ENCODE data around the gene SIGLEC15. TPM values are rescaled to one million over a fixed set of nuclear protein-coding genes. Genes with fewer than 3 reads are reported as not detected.

The SIGLEC15 gene, protein sequence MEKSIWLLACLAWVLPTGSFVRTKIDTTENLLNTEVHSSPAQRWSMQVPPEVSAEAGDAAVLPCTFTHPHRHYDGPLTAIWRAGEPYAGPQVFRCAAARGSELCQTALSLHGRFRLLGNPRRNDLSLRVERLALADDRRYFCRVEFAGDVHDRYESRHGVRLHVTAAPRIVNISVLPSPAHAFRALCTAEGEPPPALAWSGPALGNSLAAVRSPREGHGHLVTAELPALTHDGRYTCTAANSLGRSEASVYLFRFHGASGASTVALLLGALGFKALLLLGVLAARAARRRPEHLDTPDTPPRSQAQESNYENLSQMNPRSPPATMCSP
- total RNA-seq = not detected in 2 replicates

DNA sequence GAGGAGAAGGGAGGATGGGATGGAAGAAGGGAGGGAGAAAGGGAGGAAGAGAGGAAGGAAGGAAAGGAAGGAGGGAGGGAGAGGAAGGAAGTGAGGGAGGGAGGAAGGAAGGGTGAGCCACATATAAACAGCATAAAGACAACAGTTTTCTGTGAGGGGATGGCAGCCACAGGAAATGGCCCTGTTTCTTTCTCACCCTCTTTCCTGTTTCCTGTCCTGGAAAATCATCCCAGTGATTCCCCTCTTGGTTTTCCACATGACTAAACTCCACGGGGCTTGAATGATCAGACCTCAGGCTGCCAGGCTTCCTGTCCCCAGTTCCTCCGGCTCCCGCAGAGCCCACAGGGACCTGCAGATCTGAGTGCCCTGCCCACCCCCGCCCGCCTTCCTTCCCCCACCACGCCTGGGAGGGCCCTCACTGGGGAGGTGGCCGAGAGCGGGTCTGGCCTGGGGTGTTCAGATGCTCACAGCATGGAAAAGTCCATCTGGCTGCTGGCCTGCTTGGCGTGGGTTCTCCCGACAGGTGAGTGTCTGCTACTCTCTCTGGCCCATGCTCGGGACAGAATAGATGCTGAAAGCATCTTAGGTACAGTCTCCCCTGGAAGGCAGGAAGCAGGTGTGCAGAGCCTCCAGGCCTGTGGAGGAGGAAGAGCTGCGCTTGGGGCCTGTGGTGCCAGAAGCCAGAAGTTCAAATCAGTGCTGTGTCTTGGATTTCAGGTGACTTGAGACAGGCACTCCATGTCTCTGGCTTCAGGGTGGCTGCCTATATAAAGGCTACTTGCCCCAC, at the start of gene SIGLEC15:
SIGLEC15 (plus strand) TSS at position 418 of the 787 bp plus-strand sequence; CDS start at position 472, 54 bp downstream.

Small RNA genes within 50 kb of the gene (small RNA-seq; reads per million reads assigned to genes)
- gene AC087685.1 = not detected

Other genes starting within 250 kb of the SIGLEC15 start
- under 0.01 TPM in 1 of 2 replicates, not detected in the other for gene SLC14A2, start 210.2 kb upstream of the SIGLEC15 start, total RNA-seq
- gene SLC14A1, start 101.5 kb upstream of the SIGLEC15 start, total RNA-seq = 0.65 TPM in 1 of 2 replicates, not detected in the other
- gene EPG5, start 141.7 kb downstream of the SIGLEC15 start, total RNA-seq = 30.2 and 33.9 TPM in 2 replicates
- 8.6 and 9.2 TPM in 2 replicates for gene PSTPIP2, start 246.6 kb downstream of the SIGLEC15 start, total RNA-seq

Measured in placental epithelial cell (primary cell).